HG03135 (cell line): ENCODE results near the gene GPR150.

Experiments used
- ATAC-seq: cut with Tn5 transposase; IDR thresholded peaks from one replicate; pipeline ENCODE4 v1.9.1; 2021; ENCODE audit warnings: mild to moderate bottlenecking, moderate library complexity; ENCODE audit not compliant: unreplicated experiment

GPR150 gene

DNA sequence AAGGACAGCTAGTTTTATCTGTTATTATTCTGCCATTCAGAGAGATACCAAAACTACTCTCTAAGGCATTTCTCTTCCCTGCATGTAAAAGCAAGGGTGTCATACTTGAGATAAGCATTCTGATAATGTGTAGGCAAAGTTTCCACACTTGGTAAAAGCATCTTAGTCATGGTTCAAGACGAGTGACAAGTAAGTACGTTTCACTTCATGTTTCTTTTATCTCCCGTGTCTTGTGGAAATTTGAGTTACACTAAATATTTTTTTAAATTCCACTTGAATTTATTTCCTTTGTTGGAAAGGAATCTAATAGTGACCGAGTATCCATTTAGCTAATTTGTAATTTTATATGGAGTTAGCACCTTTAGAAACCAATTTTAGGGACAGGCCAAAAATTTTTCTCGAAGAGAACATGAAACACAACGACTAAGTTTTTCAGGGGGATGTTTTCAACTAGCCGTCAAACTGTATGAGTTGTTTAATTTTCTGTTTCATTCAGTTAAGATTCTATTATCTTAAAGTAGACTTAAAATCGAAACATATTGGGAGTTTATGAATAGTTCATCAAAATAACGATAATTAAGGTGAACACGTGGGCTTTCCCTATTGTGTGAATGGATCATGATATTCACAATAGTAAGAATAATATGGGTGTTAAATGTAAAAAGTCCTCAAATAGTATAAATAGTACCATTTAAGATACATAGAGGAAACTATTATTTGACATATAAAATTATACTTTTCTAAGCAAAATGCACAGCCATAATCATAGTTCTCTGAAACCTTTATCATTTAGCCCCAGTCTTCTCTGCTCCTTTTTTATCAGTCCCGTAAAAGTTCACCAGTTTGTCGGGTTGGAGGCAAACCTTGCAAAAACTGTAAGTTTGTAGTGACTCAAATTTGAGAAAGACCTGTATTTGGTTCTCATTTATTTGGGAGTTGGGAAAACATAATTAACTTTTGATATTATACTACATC, 28.3 kb downstream of the GPR150 start:
- no peak for ATAC-seq

DNA sequence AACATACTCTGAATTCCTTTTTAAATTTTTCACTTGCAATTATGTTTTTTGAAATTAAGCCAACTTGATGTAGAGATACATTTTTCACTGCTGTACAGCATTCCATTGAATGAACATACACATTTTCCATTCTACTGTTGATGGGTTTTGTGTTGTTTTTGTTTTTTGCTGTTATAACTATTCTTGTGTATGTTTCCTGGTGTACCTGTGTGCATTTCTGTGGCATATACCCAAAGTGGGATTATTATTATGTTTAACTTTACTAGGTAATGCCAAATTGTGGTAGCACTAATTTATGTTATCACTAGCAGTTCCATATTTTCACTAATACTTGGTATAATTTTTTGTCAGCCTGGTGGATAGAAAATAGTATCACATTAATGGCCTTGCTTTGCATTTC, 29.4 kb downstream of the GPR150 start:
- ATAC-seq, result no peak

DNA sequence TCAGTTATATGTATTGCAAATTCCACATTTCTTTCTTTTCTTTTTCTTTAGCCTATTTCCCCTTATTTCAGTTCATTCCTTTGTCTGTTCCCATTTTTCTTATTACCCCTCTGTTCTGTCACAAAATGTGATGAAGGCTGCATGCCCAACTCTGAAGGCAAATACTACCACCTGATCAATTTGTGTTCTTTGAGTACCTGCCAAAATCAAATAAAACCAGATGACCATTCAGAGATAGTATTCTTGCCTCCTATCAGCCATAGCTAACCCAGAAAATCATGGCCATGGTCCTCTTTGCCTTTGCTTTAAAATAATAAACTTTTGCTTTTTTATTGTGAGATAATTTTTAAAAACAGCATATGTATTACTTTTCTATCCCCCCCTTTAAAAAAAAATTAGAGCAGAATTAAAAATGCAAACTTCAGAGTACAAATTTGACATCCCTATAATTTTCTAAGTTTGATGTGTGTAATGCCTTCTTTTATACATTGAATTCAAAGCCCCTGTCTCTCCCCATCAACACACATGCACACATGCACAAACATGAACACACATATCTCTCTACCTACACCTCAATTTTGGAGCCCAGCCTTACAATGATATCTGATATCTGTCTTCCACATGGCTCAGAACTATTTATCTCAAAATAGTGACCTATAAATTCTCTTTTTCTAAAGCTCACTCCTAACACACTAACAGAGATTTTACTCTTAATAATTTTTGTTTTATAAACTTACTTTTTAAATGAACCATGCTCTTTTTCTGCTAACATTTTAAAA, 30.1 kb downstream of the GPR150 start:
- ATAC-seq, result no peak

GRCh38 chr5:95652849-95653248, 33.0 kb downstream of the GPR150 start:
- no peak for ATAC-seq

GRCh38 chr5:95654196-95654595, 34.3 kb downstream of the GPR150 start:
- no peak for ATAC-seq

DNA sequence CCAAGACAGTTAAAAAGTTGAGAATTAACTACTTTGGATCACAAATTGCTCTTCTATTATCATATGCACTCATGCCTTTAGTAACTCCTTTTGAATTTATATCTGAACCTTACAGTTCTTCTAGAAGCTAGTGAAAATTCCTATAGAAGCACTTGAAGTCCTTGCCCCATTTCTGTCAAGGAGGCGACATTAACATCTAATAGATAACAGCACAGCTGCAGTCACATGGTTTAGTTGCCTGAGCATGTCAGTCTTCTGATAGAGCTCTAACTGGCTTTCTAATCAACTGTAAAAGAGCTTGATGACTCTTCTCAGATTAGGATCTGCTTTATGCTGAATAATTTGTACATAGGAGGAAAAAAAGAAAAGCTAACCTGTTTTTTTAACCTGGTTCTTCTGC, 35.7 kb downstream of the GPR150 start:
- no peak for ATAC-seq

- ATAC-seq, result no peak
Measured at GRCh38 chr5:95660060-95660459, 40.2 kb downstream of the GPR150 start.

DNA sequence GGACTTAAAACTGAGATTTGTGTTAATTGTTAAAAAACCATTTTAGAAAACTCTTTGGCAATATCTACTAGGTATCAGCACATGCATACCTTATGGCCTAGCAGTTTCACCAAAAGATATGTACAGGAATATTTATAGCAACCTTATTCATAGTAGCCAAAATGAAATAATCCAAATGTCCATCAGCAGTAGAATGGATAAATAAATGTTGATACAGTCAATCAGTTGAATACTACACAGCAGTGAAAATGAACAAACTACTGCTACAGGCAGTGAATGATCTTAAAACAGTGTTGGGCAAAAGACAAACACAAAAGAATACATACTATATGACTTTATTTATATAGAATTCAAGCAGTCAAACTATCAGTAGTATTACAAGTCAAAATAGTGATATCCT, 43.1 kb downstream of the GPR150 start:
- no peak for ATAC-seq

DNA sequence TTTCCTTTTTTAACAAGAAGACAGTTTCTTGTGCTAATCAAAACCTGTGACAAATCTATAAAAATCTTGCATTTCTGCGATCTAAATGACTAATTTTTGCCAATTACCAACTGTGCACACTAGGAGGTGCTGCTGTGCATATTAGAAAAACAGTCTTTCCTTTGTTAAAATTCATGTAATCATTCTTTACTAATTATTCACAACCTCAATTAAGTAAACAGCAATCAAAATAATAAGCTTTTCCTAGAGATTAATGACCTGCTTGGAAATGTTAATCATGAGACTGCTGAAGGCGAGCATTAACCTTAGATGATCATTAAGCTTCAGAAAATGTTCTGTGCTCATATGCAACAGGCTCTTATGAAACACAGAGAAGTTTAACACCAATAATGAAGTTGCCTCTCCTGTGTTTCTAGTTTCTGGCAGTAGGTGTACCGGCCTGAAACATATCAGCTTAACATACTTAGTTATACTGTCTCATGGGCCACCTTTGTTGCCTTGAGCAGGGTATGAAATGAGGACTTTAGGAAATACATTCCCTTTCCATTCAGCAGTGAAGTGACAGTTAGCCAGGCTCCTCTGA, 44.4 kb downstream of the GPR150 start:
- no peak for ATAC-seq

- no peak for ATAC-seq
Measured at GRCh38 chr5:95667061-95667618, 47.3 kb downstream of the GPR150 start.

DNA sequence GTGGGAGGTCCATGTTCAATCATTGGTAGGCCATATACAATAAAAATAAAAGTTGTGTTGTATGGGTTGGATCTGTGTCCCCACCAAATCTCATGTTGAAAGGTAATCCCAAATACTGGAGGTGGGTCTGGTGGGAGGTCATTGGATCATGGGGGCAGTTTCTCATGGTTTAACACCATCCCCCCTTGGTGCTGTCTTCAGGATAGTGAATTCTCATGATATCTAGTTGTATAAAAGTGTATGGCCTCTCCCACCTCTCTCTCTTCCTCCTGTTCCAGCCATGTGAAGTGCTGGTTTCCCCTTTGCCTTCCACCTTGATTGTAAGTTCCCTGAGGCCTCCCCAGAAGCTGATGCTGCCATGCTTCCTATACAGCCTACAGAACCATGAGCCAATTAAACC, 47.8 kb downstream of the GPR150 start:
- no peak for ATAC-seq

DNA sequence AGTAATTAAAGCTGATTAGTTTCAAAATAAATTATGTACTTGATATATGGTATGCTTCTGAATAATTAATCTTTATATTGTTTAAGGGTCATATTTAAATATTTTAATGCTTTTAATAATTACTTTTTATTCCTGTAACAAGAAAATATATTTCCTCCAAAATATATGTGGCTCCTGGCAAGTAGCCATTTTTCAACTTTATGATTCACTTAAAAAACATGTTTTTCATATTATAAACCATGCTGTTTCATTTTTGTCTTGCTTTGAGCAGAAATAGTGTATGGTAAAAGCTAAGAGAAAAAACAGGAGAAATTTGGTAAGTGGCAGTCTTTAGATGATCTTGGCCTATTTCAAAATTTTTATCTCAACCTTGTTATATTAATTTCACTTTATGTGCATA, 48.3 kb downstream of the GPR150 start:
- ATAC-seq, result no peak

- ATAC-seq, result no peak
Measured at GRCh38 chr5:95668728-95669127, 48.8 kb downstream of the GPR150 start.

DNA sequence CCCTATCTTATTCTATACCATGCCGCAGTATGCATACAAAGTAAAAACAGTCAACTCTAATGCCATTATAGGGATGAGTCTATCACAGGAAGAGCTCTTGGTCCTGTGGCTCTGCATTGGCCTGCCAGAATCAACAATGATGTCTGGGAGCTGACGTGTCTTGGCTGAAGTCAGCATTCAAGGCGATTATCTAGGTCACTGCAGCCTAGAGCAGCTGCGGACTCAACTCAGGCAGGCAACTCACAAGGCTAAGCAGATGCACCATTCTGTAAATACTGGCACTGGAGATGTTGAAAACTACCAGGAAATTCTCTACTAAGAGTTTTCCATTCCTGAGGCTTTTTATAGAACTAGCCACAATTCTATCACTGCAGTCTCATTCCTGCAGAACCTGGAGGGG, 49.7 kb downstream of the GPR150 start:
- no peak for ATAC-seq

GRCh38 chr5:95669985-95670384, 50.1 kb downstream of the GPR150 start:
- ATAC-seq, result no peak

- ATAC-seq, result no peak
Measured at GRCh38 chr5:95670568-95670967, 50.7 kb downstream of the GPR150 start.
